ENCODE measurements around the gene SHANK1.

DNA sequence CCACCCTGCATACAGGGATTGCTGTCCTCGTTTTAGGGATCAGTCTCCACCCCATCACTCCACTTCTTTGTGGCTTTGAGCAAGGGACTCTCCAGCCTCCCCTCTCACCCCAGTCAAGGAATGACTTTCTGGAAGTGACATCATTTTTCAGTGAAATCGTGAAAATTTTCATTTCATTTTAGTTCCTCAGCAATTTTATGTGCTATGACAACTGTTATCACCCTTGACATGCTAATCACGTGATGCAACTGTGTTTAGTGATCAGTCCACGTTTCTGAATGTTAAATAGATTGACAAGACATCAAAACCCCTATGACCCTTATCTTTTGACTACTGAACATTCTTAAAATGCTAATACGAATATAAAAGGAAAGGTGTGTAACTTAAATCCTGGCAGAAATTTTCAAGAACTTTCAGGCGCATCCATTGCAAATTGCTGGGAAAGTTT, 62.4 kb downstream of the SHANK1 start:
- no peak for TF ChIP-seq CREB1 (IDR thresholded peaks at IDR 0.05; ENCODE audit: low read depth)
- TF ChIP-seq, protein P1, sequence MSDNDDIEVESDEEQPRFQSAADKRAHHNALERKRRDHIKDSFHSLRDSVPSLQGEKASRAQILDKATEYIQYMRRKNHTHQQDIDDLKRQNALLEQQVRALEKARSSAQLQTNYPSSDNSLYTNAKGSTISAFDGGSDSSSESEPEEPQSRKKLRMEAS (IDR thresholded peaks at IDR 0.05): no peak
- TF ChIP-seq EP300 (IDR thresholded peaks at IDR 0.05; ENCODE audit: borderline replicate concordance): no peak
- TF ChIP-seq NFIC (IDR thresholded peaks at IDR 0.05): no peak
- TF ChIP-seq, protein P2, sequence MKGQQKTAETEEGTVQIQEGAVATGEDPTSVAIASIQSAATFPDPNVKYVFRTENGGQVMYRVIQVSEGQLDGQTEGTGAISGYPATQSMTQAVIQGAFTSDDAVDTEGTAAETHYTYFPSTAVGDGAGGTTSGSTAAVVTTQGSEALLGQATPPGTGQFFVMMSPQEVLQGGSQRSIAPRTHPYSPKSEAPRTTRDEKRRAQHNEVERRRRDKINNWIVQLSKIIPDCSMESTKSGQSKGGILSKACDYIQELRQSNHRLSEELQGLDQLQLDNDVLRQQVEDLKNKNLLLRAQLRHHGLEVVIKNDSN (IDR thresholded peaks at IDR 0.05): no peak
- TF ChIP-seq, protein P3, sequence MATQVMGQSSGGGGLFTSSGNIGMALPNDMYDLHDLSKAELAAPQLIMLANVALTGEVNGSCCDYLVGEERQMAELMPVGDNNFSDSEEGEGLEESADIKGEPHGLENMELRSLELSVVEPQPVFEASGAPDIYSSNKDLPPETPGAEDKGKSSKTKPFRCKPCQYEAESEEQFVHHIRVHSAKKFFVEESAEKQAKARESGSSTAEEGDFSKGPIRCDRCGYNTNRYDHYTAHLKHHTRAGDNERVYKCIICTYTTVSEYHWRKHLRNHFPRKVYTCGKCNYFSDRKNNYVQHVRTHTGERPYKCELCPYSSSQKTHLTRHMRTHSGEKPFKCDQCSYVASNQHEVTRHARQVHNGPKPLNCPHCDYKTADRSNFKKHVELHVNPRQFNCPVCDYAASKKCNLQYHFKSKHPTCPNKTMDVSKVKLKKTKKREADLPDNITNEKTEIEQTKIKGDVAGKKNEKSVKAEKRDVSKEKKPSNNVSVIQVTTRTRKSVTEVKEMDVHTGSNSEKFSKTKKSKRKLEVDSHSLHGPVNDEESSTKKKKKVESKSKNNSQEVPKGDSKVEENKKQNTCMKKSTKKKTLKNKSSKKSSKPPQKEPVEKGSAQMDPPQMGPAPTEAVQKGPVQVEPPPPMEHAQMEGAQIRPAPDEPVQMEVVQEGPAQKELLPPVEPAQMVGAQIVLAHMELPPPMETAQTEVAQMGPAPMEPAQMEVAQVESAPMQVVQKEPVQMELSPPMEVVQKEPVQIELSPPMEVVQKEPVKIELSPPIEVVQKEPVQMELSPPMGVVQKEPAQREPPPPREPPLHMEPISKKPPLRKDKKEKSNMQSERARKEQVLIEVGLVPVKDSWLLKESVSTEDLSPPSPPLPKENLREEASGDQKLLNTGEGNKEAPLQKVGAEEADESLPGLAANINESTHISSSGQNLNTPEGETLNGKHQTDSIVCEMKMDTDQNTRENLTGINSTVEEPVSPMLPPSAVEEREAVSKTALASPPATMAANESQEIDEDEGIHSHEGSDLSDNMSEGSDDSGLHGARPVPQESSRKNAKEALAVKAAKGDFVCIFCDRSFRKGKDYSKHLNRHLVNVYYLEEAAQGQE (IDR thresholded peaks at IDR 0.05; ENCODE audit: low read depth): no peak
- no peak for TF ChIP-seq YY1 (IDR thresholded peaks at IDR 0.05; ENCODE audit: low read depth)
- no peak for TF ChIP-seq TAF1 (IDR thresholded peaks at IDR 0.05; ENCODE audit: low read depth)

Data from Ishikawa (cell line).